GM12873 (cell line): Measurements from ENCODE around the gene TAB3.

Experiments
- TF ChIP-seq, protein P1 (sequence below): IDR thresholded peaks from 2 replicates; pipeline ENCODE4 v1.5.1; 2012; ENCODE audit warnings: low read depth, mild to moderate bottlenecking, moderate library complexity, low read length, control low read depth; ENCODE audit not compliant: insufficient read depth; ENCODE audit errors: missing control alignments

The TAB3 gene

DNA sequence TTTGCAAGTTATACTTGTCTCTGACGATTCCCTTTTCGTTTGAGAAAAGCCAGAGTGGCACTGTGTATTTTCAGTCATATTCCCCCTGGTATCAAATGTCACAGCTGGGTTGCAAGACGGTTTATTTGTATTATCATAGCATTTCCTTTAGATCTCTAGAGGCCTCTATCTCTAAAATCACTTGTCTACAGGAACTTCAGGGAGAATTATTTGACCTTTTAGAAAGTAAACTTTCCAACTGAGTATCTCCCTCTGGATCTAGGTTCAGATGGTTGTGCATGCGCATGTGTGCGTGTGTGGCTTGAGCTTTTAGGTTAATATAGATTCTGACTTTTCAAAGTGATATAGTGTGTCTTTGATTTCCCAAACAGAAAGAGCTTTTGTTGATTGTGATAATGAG, 15.1 kb upstream of the TAB3 start:
- TF ChIP-seq, protein P1, sequence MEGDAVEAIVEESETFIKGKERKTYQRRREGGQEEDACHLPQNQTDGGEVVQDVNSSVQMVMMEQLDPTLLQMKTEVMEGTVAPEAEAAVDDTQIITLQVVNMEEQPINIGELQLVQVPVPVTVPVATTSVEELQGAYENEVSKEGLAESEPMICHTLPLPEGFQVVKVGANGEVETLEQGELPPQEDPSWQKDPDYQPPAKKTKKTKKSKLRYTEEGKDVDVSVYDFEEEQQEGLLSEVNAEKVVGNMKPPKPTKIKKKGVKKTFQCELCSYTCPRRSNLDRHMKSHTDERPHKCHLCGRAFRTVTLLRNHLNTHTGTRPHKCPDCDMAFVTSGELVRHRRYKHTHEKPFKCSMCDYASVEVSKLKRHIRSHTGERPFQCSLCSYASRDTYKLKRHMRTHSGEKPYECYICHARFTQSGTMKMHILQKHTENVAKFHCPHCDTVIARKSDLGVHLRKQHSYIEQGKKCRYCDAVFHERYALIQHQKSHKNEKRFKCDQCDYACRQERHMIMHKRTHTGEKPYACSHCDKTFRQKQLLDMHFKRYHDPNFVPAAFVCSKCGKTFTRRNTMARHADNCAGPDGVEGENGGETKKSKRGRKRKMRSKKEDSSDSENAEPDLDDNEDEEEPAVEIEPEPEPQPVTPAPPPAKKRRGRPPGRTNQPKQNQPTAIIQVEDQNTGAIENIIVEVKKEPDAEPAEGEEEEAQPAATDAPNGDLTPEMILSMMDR: no peak

- TF ChIP-seq, protein P1: no peak
These were observed 11.2 kb upstream of the TAB3 start for GRCh38 chrX:30900227-30900626.

DNA sequence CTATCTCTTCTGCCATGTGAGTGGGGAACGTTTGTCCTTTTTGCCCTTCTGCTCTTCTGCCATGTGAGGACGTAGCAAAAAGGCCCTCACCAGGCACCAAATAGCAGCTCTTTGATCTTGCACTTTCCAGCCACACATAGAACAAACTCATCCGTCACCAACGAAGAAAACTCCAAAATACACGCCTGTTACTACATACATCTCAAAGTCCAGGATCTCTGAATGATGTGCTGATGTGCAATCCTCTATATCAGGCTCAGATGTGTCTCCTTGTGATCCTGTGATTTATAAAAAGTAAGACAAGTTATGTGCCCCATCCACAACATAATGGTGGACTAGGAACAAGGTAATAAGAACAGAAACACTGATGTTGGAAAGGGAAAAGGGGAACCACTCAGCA, 9.8 kb upstream of the TAB3 start:
- TF ChIP-seq, protein P1: no peak

GRCh38 chrX:30895370-30895769, 6.3 kb upstream of the TAB3 start:
- TF ChIP-seq, protein P1: no peak

DNA sequence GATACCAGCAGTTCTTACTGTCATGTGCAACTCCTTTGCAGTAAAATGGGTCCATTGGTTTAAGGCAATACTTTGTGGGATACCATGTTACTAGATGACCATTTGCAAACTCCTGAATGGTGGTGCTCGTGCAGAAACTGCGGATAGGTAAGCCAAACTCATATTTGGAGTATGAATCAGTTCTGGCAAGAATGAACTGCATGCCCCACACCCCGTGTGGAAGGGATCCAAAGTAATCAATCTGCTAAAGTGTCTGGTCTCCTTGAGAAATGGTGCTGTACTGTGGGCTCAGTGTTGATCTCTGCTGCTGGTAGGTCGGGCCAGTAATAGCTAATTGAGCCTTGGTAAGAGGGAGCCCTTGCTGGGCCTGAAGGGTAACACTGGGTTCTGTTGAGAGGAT, 4.2 kb upstream of the TAB3 start:
- TF ChIP-seq, protein P1: no peak

GRCh38 chrX:30892591-30892990, 3.5 kb upstream of the TAB3 start:
- TF ChIP-seq, protein P1: no peak

DNA sequence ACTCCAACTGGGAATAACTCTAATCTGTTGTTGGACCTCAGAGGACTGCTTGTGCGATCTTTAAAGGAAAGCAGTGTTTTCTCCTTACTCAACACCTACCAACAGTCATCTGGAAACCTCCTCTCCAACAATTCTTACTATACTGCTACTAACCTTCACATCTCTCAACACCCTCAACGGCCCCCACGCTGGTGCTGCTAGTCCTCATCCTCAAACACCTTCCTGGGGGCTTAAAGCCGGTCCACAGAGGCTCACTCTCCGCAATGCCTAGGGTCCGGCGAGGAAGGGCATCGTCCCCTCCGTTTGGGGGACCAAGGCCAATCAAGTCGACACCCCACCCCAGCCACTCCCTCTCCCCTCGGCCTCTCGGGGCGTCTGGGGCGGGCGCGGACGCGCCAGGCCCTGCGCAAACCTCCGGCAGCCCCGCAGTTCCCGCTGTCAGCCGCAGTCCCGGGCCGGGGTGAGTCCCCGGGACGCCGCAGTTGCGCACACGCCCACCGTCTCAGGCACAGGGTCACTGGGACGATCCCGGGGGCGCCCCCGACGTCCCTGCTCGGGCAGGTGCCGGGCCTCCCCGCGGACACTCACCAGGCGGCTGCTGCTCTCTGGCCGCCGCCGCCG, 418 bp downstream of the TAB3 start:
- TF ChIP-seq, protein P1: no peak
